HL-60 (cell line): ENCODE measurements around the gene LTV1.

Experiments used
- CTCF ChIP-seq: IDR thresholded peaks from one replicate; pipeline ENCODE4 v1.5.1; 2011; ENCODE audit warnings: low read length, control low read depth, inconsistent platforms; ENCODE audit not compliant: insufficient read depth
- POLR2AphosphoS5 ChIP-seq: IDR thresholded peaks from 2 replicates; pipeline ENCODE4 v1.6.1; 2012; ENCODE audit warnings: low read depth
- SPI1 ChIP-seq: IDR thresholded peaks from 2 replicates; pipeline ENCODE4 v1.6.1; 2012; ENCODE audit warnings: low read depth, mild to moderate bottlenecking, borderline replicate concordance

GRCh38 chr6:143828572-143828971, 14.6 kb upstream of the LTV1 start:
- no peak for TF ChIP-seq CTCF
- no peak for TF ChIP-seq SPI1
- TF ChIP-seq POLR2AphosphoS5, result no peak
